Cortex of kidney (tissue), 1 donor: ENCODE data around the gene ANGPTL3.

Experiments used
- DNase-seq: peaks from one replicate; lab custom pipeline; 2025; lab: John Stamatoyannopoulos, UW

Gene ANGPTL3

GRCh38 chr1:62628506-62628905, 31.2 kb downstream of the ANGPTL3 start:
- DNase-seq, result no peak

- no peak for DNase-seq
Measured at GRCh38 chr1:62637392-62638105, 40.2 kb downstream of the ANGPTL3 start.

GRCh38 chr1:62643283-62643682, 46.0 kb downstream of the ANGPTL3 start:
- DNase-seq, result no peak

GRCh38 chr1:62652387-62652786, 55.1 kb downstream of the ANGPTL3 start:
- no peak for DNase-seq

GRCh38 chr1:62654744-62655143, 57.4 kb downstream of the ANGPTL3 start:
- DNase-seq, result no peak
